GM18526 (cell line): Measurements from ENCODE around the gene AGAP1.

Source experiments
- POLR2A ChIP-seq: IDR thresholded peaks from 3 replicates; pipeline ENCODE4 v1.6.1; 2011; ENCODE audit not compliant: insufficient read length; ENCODE audit errors: extremely low read depth

Gene AGAP1

GRCh38 chr2:235844561-235844960 is 350.7 kb downstream of the AGAP1 start:
- no peak for TF ChIP-seq POLR2A

- TF ChIP-seq POLR2A, result no peak
Observed at GRCh38 chr2:235845245-235845644, 351.4 kb downstream of the AGAP1 start.

- TF ChIP-seq POLR2A, result no peak
Observed at GRCh38 chr2:235847576-235847975, 353.7 kb downstream of the AGAP1 start.

- no peak for TF ChIP-seq POLR2A
Observed at GRCh38 chr2:235848055-235848454, 354.2 kb downstream of the AGAP1 start.

GRCh38 chr2:235848946-235849345 is 355.1 kb downstream of the AGAP1 start:
- no peak for TF ChIP-seq POLR2A

GRCh38 chr2:235849489-235849888 is 355.6 kb downstream of the AGAP1 start:
- no peak for TF ChIP-seq POLR2A

GRCh38 chr2:235850289-235850688 is 356.4 kb downstream of the AGAP1 start:
- TF ChIP-seq POLR2A, result no peak

- TF ChIP-seq POLR2A, result no peak
Observed at GRCh38 chr2:235850771-235851551, 357.1 kb downstream of the AGAP1 start.

GRCh38 chr2:235851828-235852525 is 358.1 kb downstream of the AGAP1 start:
- TF ChIP-seq POLR2A, result no peak

GRCh38 chr2:235852526-235852920 is 358.7 kb downstream of the AGAP1 start:
- TF ChIP-seq POLR2A, result no peak

GRCh38 chr2:235854276-235854675 is 360.4 kb downstream of the AGAP1 start:
- no peak for TF ChIP-seq POLR2A

GRCh38 chr2:235855011-235855410 is 361.2 kb downstream of the AGAP1 start:
- no peak for TF ChIP-seq POLR2A

- no peak for TF ChIP-seq POLR2A
Observed at GRCh38 chr2:235856151-235856854, 362.5 kb downstream of the AGAP1 start.

- TF ChIP-seq POLR2A, result no peak
Observed at GRCh38 chr2:235857598-235857997, 363.8 kb downstream of the AGAP1 start.

GRCh38 chr2:235858881-235859280 is 365.0 kb downstream of the AGAP1 start:
- TF ChIP-seq POLR2A, result no peak

GRCh38 chr2:235859651-235860050 is 365.8 kb downstream of the AGAP1 start:
- no peak for TF ChIP-seq POLR2A

- TF ChIP-seq POLR2A, result no peak
Observed at GRCh38 chr2:235860111-235860510, 366.3 kb downstream of the AGAP1 start.

- no peak for TF ChIP-seq POLR2A
Observed at GRCh38 chr2:235860871-235861270, 367.0 kb downstream of the AGAP1 start.
